Activated T-cell treated with anti-CD3 and anti-CD28 coated beads for 1 hour (primary cell): ENCODE measurements around the gene XCR1.

Experiments
- DNase-seq: peaks from one replicate; pipeline ENCODE4 v3.0.0-alpha.2; 2020; ENCODE audit warnings: low read depth

Gene XCR1

DNA sequence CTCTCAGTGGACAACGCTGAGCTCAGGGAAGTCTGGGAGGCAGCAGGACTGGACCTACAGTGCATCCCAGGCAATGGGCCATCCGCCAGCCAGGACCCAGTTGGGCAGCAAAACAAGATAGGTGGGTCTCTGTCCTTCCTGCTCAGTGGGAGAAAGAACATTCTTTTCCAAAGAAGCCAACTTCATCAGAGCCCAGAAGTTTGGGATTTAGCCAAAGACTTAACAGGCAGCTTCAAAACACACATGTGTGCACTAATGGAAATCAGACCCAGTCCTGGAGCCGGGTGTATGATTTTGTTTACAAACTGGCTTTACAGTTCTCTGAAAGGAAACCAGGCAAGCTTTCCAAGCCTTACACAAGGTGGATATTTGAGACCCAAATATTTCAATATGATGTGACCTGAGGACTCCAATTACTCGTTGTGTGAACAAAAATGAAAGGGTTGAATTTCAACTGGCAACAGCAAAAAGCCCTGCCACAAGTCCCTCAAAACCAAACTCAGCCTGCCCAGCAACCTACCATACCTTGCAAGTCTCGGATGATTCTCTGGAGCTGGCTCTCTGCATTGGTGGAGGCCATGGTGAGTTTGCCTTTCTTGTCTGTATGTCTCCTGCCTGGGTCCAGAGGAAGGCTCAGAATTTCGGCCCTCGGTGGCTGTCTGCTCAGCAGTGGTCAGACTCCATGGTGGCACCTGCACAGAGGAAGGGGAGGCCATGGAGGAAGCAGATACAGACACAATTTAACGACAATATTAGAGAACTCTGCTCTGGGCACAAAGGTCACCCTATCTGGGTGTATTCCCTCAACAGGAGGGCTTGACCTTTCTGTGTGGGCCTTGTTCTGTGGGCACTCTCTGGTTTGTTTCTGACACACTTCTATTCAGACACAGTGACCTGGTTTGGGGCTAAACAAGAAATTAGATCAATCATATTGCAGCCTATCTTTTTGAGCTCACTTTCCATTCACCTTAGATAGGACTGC, 42.7 kb downstream of the XCR1 start:
- DNase-seq: no peak

DNA sequence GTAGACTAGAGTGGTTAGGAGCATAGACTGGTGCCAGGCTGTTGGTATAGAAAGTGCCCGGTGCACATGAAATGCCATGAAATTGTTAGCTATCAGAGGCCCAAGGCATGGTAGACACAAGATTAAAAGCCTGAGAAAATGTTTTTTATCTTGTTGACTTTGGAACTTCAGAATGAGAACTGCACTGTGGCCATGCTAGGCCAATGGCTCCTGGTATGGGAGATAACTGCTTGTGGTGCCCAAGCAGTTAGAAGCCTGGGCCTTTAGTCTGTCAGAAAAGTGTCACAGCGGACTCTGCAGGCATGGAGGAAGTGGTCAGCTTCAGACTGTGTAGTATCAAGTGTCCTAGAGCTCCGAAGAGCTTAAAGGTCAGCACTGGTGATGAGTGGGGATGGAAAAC, 43.5 kb downstream of the XCR1 start:
- no peak for DNase-seq

DNA sequence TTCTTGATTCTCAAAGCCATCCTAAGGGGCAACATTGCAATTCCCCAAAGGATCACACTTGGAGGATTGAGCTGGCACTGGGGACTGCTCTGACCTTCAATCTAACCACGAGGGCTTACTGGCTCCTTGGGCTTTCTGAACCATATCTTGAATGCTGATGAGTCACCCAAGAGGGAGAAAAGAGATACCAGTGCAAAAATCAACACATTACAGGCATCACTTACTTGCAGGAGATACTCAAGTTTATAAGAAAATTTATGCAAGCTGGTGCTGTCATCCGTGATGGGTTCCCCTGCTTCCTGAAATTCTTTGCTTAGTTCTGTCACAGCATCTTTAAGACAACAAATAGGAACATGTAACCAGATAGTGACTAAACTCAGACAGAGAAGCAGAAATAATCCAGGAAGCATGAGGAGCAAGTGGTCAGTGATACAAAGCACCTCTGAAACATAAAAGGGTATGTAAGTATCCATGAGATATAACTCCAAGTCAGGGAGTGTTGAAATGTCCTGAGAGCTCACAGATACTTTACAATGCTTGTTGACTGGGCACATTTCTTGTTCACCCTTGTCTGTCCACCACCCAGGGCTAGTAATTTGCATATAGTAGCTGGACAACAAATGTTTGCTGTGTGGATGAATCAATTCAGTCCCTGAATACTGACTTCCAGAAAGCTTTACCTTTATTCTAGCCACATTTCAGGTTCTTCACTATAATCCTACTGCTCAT, 45.8 kb downstream of the XCR1 start:
- DNase-seq: no peak

DNA sequence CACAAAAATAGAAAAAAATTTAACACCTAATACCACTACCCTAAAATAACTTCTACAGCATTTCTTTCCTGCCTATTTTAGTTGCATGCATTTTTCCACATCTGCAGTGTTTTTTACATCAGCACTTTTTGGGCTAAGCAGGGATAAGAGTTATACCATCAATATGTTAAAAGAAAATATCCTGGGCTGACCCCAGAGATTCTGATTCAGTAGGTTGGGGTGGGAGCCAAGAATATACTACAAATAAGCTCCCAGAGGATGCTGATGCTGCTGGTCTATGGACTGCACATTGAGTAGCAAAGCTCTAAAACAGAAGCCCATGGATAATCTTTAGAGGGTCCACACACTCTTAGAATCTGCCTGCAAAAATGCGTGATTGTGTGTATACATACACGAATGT, 46.5 kb downstream of the XCR1 start:
- DNase-seq: no peak

DNA sequence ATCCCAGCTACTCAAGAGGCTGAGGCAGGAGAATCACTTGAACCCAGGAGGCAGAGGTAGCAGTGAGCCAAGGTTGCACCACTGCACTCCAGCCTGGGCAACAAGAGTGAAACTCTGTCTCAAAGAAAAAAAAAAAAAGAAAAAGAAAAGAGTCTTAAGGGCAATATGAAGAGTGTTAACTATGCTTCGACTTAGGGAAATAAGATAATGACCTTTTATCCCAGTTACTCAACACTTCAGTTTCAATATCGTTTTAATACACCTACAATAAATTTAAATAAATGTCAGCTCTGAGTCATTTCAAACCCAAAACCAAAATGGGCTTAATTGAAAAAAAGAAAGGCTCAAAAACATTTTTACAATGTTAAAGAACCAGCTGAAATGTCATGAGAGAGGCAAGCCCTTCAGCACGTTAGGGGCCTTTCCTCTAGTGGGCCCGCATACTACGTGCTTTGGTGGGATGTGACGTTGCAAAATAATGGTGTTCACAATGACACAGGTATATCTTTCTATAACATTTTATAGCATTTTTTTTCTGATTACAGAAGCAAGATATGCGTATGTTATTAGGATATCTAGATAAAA, 47.0 kb downstream of the XCR1 start:
- DNase-seq: no peak

DNA sequence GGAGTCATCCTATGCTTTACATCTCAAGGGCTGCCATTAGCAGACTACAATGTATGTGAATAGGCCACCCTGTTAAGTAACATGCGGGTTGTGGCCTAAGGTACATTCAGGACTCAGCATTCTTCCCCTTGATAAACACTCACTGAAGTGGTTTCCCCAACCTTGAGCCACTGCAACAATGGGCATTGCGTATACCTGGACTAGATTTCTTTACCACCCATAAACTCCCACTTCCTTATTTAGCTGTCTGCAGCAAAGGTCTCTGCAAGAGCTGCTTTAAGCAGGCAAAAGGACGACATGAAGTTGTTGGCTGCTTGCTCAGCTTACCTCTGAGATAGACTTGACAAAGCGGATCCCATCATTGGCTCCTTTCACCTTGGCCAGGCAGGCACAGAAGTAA, 47.9 kb downstream of the XCR1 start:
- no peak for DNase-seq

DNA sequence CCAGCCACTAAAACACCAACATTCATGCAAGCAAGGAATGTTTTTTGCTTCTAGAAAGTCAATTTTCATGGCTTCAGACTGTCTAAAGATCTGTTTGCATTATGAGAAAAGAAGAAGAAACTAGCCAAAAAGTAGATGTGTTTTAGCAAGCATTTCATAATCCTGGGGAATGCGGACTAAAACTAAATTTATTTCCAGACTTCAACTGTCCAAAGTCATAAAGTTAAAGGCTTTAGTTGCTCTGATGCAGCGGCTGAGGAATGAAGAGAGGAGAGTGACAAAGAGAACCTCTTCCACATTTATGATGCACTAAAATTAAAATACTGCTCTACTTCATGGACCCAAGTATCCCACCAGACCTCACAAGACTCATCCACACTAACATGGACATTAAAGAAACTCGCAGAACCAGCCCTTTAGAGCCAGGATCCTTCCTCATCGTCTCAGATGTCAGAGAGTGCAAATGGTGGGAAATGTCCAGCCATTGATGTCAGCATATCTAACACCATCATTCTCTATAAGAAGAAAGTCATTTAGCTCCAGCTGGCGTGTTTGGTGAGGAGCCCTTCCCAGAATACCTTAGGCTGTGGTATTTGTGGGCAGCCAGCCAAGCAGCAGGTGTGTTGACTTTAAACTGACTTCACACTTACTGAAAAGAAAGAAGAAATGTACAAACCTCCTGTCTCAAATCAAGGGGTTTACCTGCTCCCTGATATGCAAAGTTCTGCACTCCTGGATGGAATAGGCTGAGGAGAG, 49.1 kb downstream of the XCR1 start:
- peak; percentile 17 for DNase-seq

DNA sequence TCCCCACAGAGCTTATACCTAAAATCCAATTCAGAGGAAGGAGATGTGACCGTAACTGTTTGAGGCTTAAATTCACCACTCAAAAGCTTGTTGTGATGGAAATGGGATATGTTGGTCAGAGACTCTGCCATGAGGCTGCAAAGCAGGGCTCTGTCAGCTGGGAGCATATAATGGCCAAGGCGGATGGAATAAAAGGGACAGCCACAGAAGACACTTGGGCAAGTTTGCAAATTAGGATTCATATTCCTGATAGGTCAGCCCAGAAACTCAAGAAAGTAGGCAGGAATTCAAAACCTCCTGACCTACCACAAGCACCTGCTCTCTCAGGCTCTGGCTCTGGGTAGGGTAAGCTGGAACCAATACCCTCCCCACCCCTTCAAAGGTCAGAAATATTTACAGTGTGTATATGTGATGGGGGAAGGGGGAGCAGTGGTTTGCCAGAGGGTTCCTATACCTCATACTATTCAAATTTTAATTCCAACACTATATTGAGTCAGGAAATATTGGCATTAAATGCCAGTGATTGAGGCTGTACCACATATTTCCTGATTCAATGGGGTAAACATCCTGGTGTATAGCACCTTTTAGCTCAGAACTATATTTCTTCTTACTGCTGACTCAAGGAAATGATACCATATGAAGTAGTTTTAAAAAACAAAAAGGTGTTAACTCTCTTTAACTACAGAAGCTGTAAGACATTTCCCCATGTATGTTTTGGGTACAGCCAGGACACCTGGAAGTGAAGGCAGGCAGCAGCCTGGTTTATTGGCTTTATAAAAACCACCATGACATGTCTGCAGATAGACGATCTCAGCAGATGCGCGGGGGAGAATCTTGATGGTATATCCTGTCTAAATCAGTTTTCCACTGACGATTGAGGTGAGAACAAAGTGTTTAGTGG, 50.8 kb downstream of the XCR1 start:
- DNase-seq: peak; percentile 12

DNA sequence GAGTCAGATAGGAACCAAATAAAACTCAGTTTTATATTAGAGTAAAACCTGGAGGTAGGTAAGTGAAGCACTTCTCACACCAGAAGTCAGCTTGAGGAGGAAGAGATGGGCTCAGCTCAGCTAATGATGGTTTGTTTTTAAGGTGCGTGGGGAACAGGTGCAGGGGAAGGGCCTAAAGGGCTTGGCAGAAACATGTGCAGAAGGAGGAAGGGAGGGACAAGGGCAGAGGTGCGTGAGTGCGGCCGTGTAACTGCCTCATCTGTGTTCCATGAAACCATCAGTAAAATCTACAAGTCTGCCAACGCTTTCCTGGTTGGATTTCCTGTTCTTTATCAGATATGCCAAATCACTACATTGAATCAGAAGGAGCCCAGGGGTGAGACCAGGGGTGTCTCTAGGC, 51.6 kb downstream of the XCR1 start:
- no peak for DNase-seq

DNA sequence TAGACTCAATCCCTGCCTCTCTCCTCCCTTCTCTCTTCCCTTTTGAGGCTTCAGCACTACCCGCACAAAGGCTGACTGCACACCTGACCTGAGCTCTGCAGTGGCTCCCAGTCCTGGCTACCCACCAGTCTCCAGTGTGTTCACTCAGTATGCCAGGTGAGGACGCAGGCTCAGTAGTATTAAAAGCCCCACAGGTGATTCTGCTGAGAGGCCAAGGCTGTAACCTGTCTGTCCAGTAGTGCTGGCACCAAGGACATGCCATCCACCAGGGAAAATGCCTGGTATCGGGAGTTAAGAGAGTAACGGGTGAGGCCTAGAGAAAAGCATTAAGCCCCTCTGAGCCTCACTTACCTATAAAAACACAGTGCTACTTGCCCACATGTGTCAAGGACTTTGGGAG, 52.6 kb downstream of the XCR1 start:
- no peak for DNase-seq

DNA sequence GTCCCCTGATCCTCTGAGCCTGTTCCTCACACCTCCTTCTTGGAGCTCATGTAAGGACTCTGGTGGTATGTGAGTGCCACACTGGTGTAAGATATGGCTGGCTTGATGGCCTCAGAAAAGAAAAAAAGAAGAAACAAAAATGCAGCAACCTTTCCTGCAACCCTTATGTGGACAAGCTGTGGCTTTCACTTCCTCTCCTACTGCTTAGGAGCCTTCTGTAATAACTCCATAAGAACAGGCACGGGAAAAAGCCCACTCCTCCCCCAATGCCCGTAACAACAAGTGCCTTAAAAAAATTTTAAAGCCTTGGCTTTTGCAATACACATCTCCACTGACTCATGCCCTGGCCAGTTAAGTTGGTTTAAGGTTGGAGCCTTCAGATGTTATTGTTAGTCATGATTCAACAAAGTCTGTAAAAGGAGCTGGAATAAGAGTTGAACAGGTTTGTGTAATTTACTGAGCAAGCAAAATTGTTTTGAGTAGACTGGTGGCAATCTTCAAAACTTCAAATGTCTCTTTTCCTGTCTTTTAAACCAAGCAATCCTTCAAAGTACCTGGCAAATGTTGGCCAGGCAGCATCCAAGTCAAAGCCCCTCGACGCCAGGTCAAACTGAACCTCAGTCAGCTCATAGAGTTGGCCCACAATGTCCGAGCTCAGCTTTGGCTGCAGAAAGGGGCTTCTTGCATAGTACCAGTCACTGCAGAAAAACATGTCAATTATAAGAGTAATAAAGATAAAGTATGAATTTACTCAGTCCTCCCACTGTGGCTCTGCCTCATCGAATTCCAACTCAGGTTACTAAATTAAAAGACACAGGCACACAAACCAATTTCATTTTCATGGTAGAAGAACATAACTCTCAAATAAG, 54.5 kb downstream of the XCR1 start:
- DNase-seq: no peak

DNA sequence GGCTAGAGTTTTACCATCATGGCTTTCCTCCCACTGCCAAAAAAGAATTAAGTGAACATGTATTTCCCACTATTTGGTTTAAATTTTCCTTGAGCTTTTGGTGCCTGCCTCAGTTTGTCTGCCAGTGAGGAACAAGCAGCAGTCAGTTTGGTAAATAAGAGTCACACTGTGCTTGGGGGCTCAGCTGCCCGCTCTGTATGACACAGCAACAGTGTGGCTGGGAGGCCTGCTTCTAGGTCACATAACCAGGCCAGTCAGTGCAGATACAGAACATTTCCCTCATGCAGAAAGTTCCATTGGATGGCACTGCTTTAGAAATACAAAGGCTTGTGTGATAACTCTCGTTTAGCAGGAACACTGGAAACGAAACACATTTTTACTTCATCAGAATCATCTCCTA, 57.3 kb downstream of the XCR1 start:
- DNase-seq: no peak

DNA sequence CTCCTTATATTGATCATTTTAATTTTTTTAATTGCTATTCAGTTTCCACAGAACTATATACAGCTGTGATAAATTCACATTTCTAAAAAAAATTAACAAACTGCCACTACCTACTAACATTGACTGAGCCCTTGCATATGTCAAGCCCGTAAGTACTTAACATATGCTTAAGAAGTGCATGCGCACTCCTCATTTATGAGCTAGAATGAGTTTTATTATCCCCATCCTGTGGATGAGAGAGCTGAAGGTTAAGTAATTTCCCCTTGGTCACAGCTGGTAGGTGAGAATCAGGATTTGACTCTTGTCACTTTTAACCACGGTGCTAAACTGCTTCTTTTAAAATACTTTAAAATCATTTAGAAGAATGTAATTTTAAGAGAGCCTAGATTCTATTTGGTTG, 58.2 kb downstream of the XCR1 start:
- no peak for DNase-seq

DNA sequence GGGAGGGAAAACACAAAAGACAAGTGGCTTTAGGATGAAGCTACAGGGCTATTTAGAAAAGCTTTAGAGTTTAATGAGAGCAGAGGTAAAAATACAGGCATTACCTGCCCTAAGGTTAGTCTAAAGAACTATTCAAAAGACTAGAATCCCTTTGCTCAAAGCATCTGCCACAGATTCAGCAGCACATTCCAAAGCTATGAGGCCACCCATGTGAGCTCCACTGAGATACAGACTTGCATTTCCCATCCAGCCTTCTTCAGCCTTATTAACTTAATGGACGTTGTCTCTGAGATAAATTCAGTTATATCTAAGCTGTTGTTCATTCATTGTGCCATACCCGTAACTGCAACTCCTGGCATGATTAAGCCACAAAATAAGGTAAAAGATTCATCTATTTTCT, 58.6 kb downstream of the XCR1 start:
- DNase-seq: no peak

DNA sequence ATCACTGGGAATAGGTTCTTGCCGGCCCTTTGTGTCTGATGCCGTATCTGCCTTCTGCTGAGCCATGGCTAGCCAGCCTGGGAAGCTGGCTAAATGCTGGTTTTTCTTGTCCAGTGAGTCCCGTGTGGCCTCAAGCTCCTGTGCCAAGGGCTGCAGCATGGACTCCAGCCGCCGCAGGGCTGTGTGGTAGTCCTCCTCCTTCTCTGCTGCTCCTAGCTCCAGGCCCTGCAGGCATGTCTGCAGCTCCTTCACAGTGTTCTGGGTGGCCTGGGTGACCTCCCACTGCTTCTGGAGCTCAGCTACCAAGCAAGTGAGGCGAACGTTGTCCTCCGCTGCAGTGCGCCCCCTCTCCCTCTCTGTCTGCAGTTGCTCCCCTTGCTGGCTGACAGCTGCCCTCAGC, 59.1 kb downstream of the XCR1 start:
- no peak for DNase-seq

DNA sequence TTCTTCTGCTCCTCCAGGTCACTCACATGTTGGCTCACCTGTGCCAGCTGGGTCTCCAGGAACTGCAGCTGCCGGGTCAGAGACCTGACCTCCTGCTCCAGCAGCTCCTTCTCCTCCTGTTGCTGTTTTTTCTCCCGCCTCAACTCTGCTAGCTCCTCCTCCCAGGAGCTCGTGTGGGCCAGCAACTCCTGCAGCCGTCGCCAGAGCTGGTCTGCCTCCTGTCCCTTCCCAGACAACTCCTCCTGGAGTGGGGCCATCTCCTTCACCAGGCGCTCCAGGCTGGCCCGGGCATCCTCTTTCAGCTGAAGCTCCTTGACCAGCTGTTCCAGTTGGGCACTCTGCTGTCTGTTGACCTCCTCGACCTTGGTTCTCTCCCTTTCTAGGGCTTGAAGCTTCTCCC, 59.6 kb downstream of the XCR1 start:
- no peak for DNase-seq
